Chondrocyte (in vitro differentiated cells): Measurements from ENCODE around the gene SCYL1. TPM values are rescaled to one million over a fixed set of nuclear protein-coding genes. Genes with fewer than 3 reads are reported as not detected.

Source experiments
- DNase-seq: peaks from one replicate; pipeline ENCODE4 v3.0.0; 2021; ENCODE audit warnings: mixed read lengths, low spot score
- H3K27ac Mint-ChIP-seq: one replicate; pipeline ENCODE4 v1.8.0; 2021; ENCODE audit warnings: mild to moderate bottlenecking, moderate library complexity, mixed read lengths; ENCODE audit not compliant: unreplicated experiment
- H3K27me3 Mint-ChIP-seq: 2 replicates; pipeline ENCODE4 v1.8.0; 2021; ENCODE audit warnings: low read depth, mixed read lengths
- H3K36me3 Mint-ChIP-seq: 2 replicates; pipeline ENCODE4 v1.8.0; 2021; ENCODE audit warnings: low read depth, mixed read lengths
- H3K4me1 Mint-ChIP-seq: 2 replicates; pipeline ENCODE4 v1.8.0; 2021; ENCODE audit warnings: low read depth, mild to moderate bottlenecking, mixed read lengths
- H3K4me3 Mint-ChIP-seq: one replicate; pipeline ENCODE4 v1.8.0; 2021; ENCODE audit warnings: mild to moderate bottlenecking, moderate library complexity, mixed read lengths; ENCODE audit not compliant: unreplicated experiment
- H3K9me3 Mint-ChIP-seq: 2 replicates; pipeline ENCODE4 v1.8.0; 2021; ENCODE audit warnings: low read depth, mixed read lengths
- total RNA-seq: library from RNA; stranded (reverse); gene quantifications from 3 replicates; pipeline ENCODE4 v1.2.1, GENCODE V29; 2021
- TF ChIP-seq, protein P1 (sequence below): fragments of 200-600 bp; sonication (generic); IDR thresholded peaks from 2 replicates; pipeline ENCODE4 v1.5.0; 2021; ENCODE audit warnings: antibody characterized with exemption, mild to moderate bottlenecking, moderate library complexity

Gene SCYL1
- total RNA-seq, 1 donor from 2014 or later = 108 TPM

GRCh38 chr11:65571940-65572339, 47.1 kb downstream of the SCYL1 start:
- Mint-ChIP-seq H3K36me3 (peaks cover 7% of the 10 kb centered on the region), H3K4me1 (peaks cover 68% of the 10 kb centered on the region), H3K27me3 (no peaks in the 10 kb centered on the region), H3K9me3 (no peaks in the 10 kb centered on the region), H3K4me3 (peak overlapping the region; percentile 99), H3K27ac (peak overlapping the region; percentile 98)
- TF ChIP-seq, protein P1, sequence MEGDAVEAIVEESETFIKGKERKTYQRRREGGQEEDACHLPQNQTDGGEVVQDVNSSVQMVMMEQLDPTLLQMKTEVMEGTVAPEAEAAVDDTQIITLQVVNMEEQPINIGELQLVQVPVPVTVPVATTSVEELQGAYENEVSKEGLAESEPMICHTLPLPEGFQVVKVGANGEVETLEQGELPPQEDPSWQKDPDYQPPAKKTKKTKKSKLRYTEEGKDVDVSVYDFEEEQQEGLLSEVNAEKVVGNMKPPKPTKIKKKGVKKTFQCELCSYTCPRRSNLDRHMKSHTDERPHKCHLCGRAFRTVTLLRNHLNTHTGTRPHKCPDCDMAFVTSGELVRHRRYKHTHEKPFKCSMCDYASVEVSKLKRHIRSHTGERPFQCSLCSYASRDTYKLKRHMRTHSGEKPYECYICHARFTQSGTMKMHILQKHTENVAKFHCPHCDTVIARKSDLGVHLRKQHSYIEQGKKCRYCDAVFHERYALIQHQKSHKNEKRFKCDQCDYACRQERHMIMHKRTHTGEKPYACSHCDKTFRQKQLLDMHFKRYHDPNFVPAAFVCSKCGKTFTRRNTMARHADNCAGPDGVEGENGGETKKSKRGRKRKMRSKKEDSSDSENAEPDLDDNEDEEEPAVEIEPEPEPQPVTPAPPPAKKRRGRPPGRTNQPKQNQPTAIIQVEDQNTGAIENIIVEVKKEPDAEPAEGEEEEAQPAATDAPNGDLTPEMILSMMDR = peak; percentile 75
- DNase-seq = no peak

- Mint-ChIP-seq H3K27me3 (no peaks in the 10 kb centered on the region), H3K36me3 (peaks cover 7% of the 10 kb centered on the region), H3K4me1 (peaks cover 71% of the 10 kb centered on the region), H3K4me3 (peak within 1 kb of the TSS; percentile 99), H3K27ac (peak within 1 kb of the TSS; percentile 98), H3K9me3 (no peaks in the 10 kb centered on the region)
- DNase-seq = no peak
- TF ChIP-seq, protein P1 = no peak
These were observed 47.6 kb downstream of the SCYL1 start, which contains the start of gene FAM89B for GRCh38 chr11:65572356-65573051. Gene FAM89B, plus strand, starts transcription at chr11:65572538. Its CDS starts 132 bp downstream, at chr11:65572670.

- TF ChIP-seq, protein P1 = no peak
- H3K27me3 Mint-ChIP-seq = no peaks in the 10 kb centered on the region
- H3K27ac Mint-ChIP-seq = peak overlapping the region; percentile 87
- H3K4me1 Mint-ChIP-seq = peaks cover 76% of the 10 kb centered on the region
- no peak for DNase-seq
- H3K4me3 Mint-ChIP-seq = peak overlapping the region; percentile 74
- no peaks in the 10 kb centered on the region for H3K9me3 Mint-ChIP-seq
- peaks cover 4% of the 10 kb centered on the region for H3K36me3 Mint-ChIP-seq
These were observed 48.7 kb downstream of the SCYL1 start for GRCh38 chr11:65573391-65574079.

- DNase-seq = no peak
- Mint-ChIP-seq H3K27me3 (no peaks in the 10 kb centered on the region), H3K4me3 (peak overlapping the region; percentile 74), H3K27ac (peak overlapping the region; percentile 91), H3K36me3 (peaks cover 4% of the 10 kb centered on the region), H3K9me3 (no peaks in the 10 kb centered on the region), H3K4me1 (peaks cover 71% of the 10 kb centered on the region)
- TF ChIP-seq, protein P1 = peak; percentile 97
These were observed 49.4 kb downstream of the SCYL1 start for GRCh38 chr11:65574109-65574810.
